IPS-NIHi7 (cell line): ENCODE data around the gene PTPN11.

Experiments used
- DNase-seq: peaks from one replicate; pipeline ENCODE4 v3.0.0; 2012; ENCODE audit warnings: mixed read lengths; ENCODE audit errors: extremely low spot score

Gene PTPN11

DNA sequence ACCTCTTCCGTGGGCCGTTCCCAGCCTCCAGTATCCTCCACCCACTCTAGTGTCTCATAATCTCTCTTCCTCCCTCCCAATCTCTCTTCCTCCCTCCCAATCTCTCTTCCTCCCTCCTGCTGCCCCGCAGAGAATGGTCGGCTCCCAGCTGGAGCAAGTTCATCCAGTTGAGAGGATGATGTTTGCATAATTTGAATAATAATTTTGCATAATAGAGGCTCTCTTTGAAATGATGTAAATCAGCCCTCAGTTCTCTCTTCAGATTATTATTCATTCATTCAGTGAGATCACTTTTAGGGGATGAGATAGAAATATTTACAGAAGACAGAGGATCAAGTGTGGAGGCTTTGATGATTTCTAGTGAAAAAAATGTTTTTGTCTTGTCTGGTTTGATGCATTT lies 125.0 kb downstream of the PTPN11 start:
- no peak for DNase-seq

DNA sequence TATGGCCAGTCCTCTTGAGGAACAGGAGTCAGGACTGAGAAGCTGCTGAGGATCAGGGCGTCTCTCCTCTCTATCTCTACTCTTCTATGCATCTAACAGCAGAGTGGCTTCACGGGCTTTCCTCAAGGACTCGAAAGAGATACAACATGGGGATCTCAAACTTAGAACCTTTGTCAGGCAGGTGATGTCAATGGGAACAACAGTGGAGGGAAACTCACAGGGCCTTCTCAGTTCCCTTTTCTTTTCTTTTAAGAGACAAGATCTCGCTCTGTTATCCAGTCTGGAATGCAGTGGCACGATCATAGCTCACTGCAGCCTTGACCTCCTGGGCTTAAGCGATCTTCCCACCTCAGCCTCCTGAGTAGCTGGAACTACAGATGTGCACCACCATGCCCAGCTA lies 127.6 kb downstream of the PTPN11 start:
- DNase-seq, result no peak

DNA sequence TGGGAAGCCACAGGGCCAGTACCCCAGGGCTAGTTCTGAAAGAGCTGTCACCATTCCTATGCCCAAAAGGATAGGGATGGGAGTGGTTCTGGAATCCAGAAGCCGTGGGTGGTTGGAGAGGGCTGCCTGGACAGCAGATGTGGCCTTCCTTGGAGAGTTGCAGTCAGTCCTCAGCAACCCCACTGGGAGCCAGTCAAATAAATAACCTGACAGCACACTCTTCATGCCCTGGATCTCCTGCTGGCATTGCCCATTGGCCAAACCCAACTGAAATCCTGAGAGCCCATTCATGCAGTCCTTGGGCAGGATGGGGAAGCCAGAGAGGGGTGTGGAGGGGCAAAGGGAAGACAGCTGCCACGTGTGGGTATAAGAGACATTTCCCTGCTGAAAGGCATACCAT lies 128.2 kb downstream of the PTPN11 start:
- no peak for DNase-seq

DNA sequence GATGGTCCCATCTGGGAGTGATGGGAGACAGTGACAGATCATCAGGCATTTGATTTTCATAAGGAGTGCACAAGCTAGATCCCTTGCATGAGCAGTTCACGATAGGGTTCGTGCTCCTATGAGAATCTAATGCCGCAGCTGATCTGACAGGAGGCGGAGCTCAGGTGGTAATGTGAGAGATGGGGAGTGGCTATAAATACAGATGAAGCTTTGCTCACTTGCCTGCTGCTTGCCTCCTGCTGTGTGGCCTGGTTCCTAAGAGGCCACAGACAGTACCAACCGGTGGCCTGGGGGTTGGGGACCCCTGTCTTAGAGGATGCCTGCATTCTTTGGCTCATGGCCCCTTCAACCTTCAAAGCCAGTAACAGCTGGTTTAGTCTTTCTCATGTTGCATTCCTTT lies 130.3 kb downstream of the PTPN11 start:
- DNase-seq, result no peak

DNA sequence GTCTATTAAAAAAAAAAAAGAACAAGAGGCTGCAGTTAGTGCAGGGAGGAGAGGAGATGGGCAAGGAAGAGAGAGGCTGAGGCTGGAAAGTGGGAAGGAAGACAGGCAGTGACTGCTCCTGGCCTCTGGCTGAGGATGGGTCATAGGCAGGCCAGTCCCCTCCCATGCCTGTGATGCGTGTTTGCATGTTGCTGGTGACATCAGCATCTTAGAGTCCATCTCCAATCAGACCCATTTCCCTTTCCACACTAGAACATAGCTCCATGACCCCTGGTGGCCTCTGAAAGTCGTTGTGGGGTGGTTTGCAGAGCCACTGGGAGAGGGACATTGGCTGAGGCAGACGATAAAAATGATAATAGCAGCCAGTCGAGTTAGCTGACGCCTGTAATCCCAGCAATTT lies 132.9 kb downstream of the PTPN11 start:
- DNase-seq, result no peak

DNA sequence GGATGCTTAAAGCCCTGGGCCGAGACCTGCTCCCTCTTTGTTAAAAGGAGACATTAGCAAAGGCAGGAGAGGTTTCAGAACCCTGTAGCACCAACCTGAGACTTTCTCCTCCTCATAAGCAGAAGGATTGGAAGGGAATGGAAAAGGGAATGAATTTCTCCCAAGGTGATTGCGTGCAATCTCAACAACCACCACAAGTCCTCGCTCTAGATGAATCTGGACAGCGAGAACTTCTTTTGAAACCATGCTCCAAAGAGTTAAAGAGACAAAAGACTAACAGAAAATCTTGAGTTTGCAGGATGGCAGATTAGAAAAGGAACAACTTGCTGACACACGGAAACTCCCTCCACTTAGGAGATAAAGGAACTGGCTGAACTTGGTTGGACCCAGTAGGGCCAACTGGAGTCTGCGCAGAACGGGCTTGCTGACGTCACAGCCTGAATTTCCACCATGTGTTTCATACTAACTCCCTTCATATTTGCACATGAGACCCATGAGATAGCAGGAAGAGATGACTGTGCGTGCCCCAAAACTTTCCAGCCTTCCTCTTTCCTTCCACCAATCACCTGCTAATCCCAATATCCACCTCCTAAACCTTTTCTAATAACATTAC lies 137.0 kb downstream of the PTPN11 start:
- no peak for DNase-seq

DNA sequence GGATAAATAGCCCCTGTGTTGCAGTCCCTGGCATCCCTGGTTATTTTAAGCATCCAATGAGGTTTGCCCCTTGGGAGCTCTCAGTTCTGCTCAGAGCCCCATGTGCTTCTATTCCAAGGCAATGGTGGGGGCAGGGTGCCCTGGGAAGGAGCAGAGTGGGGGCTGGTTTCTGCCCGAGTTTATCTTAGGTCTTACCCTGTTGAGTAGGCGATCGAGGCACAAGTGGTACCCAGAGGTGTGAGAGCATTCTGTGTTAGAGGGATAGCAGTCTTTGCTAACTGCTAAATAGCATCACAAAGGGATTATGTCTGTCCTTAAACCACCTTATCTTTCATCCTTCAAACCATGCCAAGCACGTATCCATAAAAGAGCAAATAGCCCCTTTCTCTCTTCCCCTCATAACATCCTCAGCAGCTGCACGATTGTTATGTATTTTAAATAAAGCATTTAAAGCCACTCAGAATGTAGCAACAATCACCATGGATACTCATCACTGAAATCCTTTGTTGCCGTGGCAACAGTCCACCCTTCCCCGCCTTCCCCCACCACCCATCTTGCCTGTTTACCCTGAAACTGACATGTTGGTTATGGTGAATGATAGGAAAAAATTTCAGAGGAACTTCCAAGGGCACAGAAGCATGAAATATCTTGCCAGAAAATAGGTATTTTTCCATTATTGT lies 139.3 kb downstream of the PTPN11 start:
- DNase-seq, result no peak
